GM12878 (cell line): ENCODE data around the gene SPATS2L. TPM values are rescaled to one million over a fixed set of nuclear protein-coding genes. Genes with fewer than 3 reads are reported as not detected.

ENCODE experiments used
- ATAC-seq: fragments of 200-7000 bp; cut with Tn5 transposase; 3 replicates; pipeline ENCODE4 v1.9.1; 2020; ENCODE audit warnings: mild to moderate bottlenecking, moderate library complexity
- BruUV-seq: library from RNA; stranded (reverse); fragments of 400-500 nt; replicated peaks from 2 replicates; lab custom pipeline; 2021; lab: Mats Ljungman, UMichigan
- CTCF ChIA-PET: fragments of 300-600 bp; sonication (Branson Sonifier 250); formaldehyde crosslinking; extraction: SDS; loops from one replicate; lab custom pipeline; 2021; ENCODE audit warnings: inconsistent platforms; lab: Yijun Ruan, JAX
- POLR2A ChIA-PET: fragments of 350-600 bp; formaldehyde crosslinking; extraction: SDS; loops from one replicate; lab custom pipeline; 2021; ENCODE audit warnings: inconsistent platforms; lab: Charles Lee
- RAD21 ChIA-PET: fragments of 300-600 bp; sonication (Branson Sonifier 250); formaldehyde crosslinking; loops from one replicate; lab custom pipeline; 2023; ENCODE audit warnings: antibody characterized with exemption; ENCODE audit not compliant: unreplicated experiment; lab: Charles Lee
- SMC1A ChIA-PET: fragments of 300-600 bp; sonication (Branson Sonifier 250); formaldehyde crosslinking; loops from one replicate; lab custom pipeline; 2023; ENCODE audit not compliant: unreplicated experiment, uncharacterized antibody; lab: Charles Lee
- DNase-seq: peaks from one replicate; pipeline ENCODE4 v3.0.0-alpha.2; 2011; ENCODE audit warnings: low read depth, low spot score
- FAIRE-seq: peaks from 3 replicates; lab custom pipeline; 2011; peaks lifted over from hg19 to GRCh38; lab: Jason Lieb, UNC
- H2AFZ ChIP-seq: 2 replicates; pipeline ENCODE4 v1.6.0; 2011; ENCODE audit warnings: low read depth, low read length, control low read depth; ENCODE audit not compliant: control insufficient read depth
- H3K27ac ChIP-seq: 2 replicates; pipeline ENCODE4 v1.5.1; 2011; ENCODE audit warnings: control low read depth; ENCODE audit not compliant: control insufficient read depth, insufficient read depth
- H3K27me3 ChIP-seq, 2 experiments: replicated peaks in 1 of 2; 2 replicates each; pipeline versions ENCODE4 v1.6.0 to v1.6.1; 2011; ENCODE audit warnings: low read length in 1 of 2; ENCODE audit not compliant: control insufficient read depth in 2 of 2, insufficient read depth in 2 of 2
- H3K36me3 ChIP-seq, 2 experiments: 2 replicates each; pipeline ENCODE4 v1.5.1; 2011; ENCODE audit warnings: low read length in 1 of 2; ENCODE audit not compliant: control insufficient read depth in 2 of 2, insufficient read depth in 2 of 2
- H3K4me1 ChIP-seq: 2 replicates; pipeline ENCODE4 v1.6.1; 2011; ENCODE audit warnings: mild to moderate bottlenecking, low read length, moderate library complexity, mixed read lengths; ENCODE audit not compliant: control insufficient read depth, insufficient read depth
- H3K4me2 ChIP-seq: 2 replicates; pipeline ENCODE4 v1.6.0; 2011; ENCODE audit warnings: control low read depth; ENCODE audit not compliant: control insufficient read depth, insufficient read depth
- H3K4me3 ChIP-seq: fragments of 200-600 bp; sonication (generic); 2 replicates; pipeline ENCODE4 v1.5.1; 2016
- H3K79me2 ChIP-seq: 2 replicates; pipeline ENCODE4 v1.6.0; 2011; ENCODE audit warnings: low read length; ENCODE audit not compliant: control insufficient read depth, insufficient read depth
- H3K9ac ChIP-seq: 2 replicates; pipeline ENCODE4 v1.8.0; 2011; ENCODE audit warnings: low read length, control low read depth, mixed read lengths; ENCODE audit not compliant: control insufficient read depth, insufficient read depth
- H3K9me3 ChIP-seq: replicated peaks from 3 replicates; pipeline ENCODE4 v1.5.1; 2011; ENCODE audit warnings: mild to moderate bottlenecking, low read length; ENCODE audit not compliant: control insufficient read depth, insufficient read depth
- H4K20me1 ChIP-seq: 2 replicates; pipeline ENCODE4 v1.6.0; 2011; ENCODE audit not compliant: control insufficient read depth, insufficient read depth
- CREM ChIP-seq: IDR thresholded peaks from 2 replicates; pipeline ENCODE4 v1.6.1; 2014; ENCODE audit warnings: antibody characterized with exemption, low read depth
- EP300 ChIP-seq, 2 experiments: fragments of 150-350 bp in 1 of 2; IDR thresholded peaks; 2 replicates each; pipeline ENCODE4 v1.6.1; 2011 to 2012; ENCODE audit warnings: low read depth in 2 of 2, low read length in 2 of 2, borderline replicate concordance in 1 of 2, improper control_type of control experiment in 1 of 2, inconsistent platforms in 1 of 2; ENCODE audit not compliant: control insufficient read depth in 1 of 2
- GABPA ChIP-seq: IDR thresholded peaks from 2 replicates; pipeline ENCODE4 v1.6.1; 2014; ENCODE audit warnings: antibody characterized with exemption, low read depth, mild to moderate bottlenecking, inconsistent platforms
- JUND ChIP-seq: IDR thresholded peaks from 2 replicates; pipeline ENCODE4 v1.6.1; 2012; ENCODE audit warnings: low read depth, mild to moderate bottlenecking, low read length, improper control_type of control experiment, moderate library complexity
- NR2C1 ChIP-seq: fragments of 450-650 bp; IDR thresholded peaks from 2 replicates; pipeline ENCODE4 v1.6.1; 2017; ENCODE audit warnings: antibody characterized with exemption, mild to moderate bottlenecking, moderate library complexity
- WGBS: methylation state at CpG from one replicate; pipeline ENCODE4 v1.1.6; 2016; ENCODE audit warnings: low lambda C conversion rate; ENCODE audit not compliant: insufficient replicate concordance, insufficient coverage; ENCODE audit errors: missing lambda C conversion rate; 5-methylcytosine and 5-hydroxymethylcytosine counted together
- in situ Hi-C: fragments of 300-500 bp; cut with MboI; formaldehyde crosslinking; loops from 9 replicates; pipeline ENCODE4 v1.14.3; 2018; ENCODE audit warnings: mixed read lengths
- intact Hi-C: fragments of 100-400 bp; cut with micrococcal nuclease; formaldehyde crosslinking; loops from one replicate; pipeline ENCODE4 v1.14.2; 2022; ENCODE audit not compliant: unreplicated experiment
- polyA plus RNA-seq, 11 experiments: library from polyadenylated mRNA; depleted of rRNA in 4 of 11; unstranded in 6 of 11; stranded (reverse) in 5 of 11; fragments of >200 nt; fragmentation: Nextera tagmentation in 4 of 11; fragmentation: Illumina TruSeq in 1 of 11; extraction: Ambion mirVana in 4 of 11; extraction: Trizol in 1 of 11; gene quantifications; 1 replicate in 1 of 11; 2 replicates in 10 of 11; pipeline versions ENCODE4 v1.2.1 to v1.2.3, GENCODE V29; 2011 to 2016; ENCODE audit warnings: inconsistent platforms in 2 of 11, missing spikeins in 2 of 11, low read depth in 1 of 11
- total RNA-seq, 4 experiments: library from RNA; depleted of rRNA in 3 of 4; stranded (reverse); fragments of >200 nt in 3 of 4; fragmentation: Illumina TruSeq in 1 of 4; extraction: Trizol in 1 of 4; gene quantifications; 2 replicates each; pipeline versions ENCODE4 v1.2.1 to v1.2.3, GENCODE V29; 2013 to 2021

Gene SPATS2L
- total and polyA plus RNA-seq, 10 of the 15 experiments (the other 5 are each of a cell fraction or from before 2014, with no cell fraction given) = 5.2 to 30.0 (median 20.1) TPM

- no peaks in the 10 kb centered on the region for H3K79me2 ChIP-seq
- no peak for TF ChIP-seq CREM
- TF ChIP-seq GABPA = no peak
- TF ChIP-seq EP300 (IDR thresholded peaks at IDR 0.05; ENCODE audit: borderline replicate concordance in 1 of 2, control insufficient read depth in 1 of 2, low read depth in 2 of 2, low read length in 2 of 2) = no peak
- no peak for TF ChIP-seq NR2C1
- no peak for TF ChIP-seq JUND
- TF ChIP-seq, all 136 proteins: peak for 0
- DNase-seq = no peak
- H3K27me3 ChIP-seq = no peaks in the 10 kb centered on the region
- no peaks in the 10 kb centered on the region for H3K4me1 ChIP-seq
- no TSS peak for BruUV-seq
- SMC1A ChIA-PET = interaction anchor here (0.8 to 2.4 kb wide), 4 partner anchors 8 to 228 kb away, joined by 3 to 10 read pairs (median 3); no protein-coding TSS in a partner anchor
- RAD21 ChIA-PET = interaction anchor here (1.0 to 1.2 kb wide), 2 partner anchors 17 to 43 kb away, joined by 3 to 4 read pairs; no protein-coding TSS in a partner anchor
- no peak overlapping the region for H3K4me3 ChIP-seq
- H3K4me2 ChIP-seq = no peak overlapping the region
- no peak overlapping the region for H2AFZ ChIP-seq
- H3K36me3 ChIP-seq = no peaks in the 10 kb centered on the region
- H3K9ac ChIP-seq = no peak overlapping the region
- no peaks in the 10 kb centered on the region for H4K20me1 ChIP-seq
- peak; percentile 7 for FAIRE-seq
- POLR2A ChIA-PET = no interaction called here
- in situ Hi-C loops (no loop called here), intact Hi-C loops (no loop called here)
- 31% methylated on average over 2 of the region's 2 CpGs for WGBS
- H3K9me3 ChIP-seq = no peaks in the 10 kb centered on the region
- CTCF ChIA-PET = interaction anchor here (1.8 kb wide), 1 partner anchor 9 kb away, joined by 6 read pairs; no protein-coding TSS in a partner anchor
- H3K27ac ChIP-seq = no peak overlapping the region
- ATAC-seq = 0 out of 3 replicates have a peak, but pooled peaks have one; percentile 31
Observed at GRCh38 chr2:200423541-200423940, 117.0 kb downstream of the SPATS2L start.
